Measurements from ENCODE around the gene TMEM222.
A peak's percentile ranks its signal among the peaks of the same experiment; 100 is the strongest.
"Not testable (repeated sequence)": the region's sequence is repeated elsewhere in the genome, so short reads cannot be mapped to it uniquely, and the experiment has no call there.

Gene TMEM222

GRCh38 chr1:27380766-27381733 lies 59.1 kb downstream of the TMEM222 start:
- DNase-seq (ENCODE audit: low spot score), result no peak

- DNase-seq (ENCODE audit: low spot score), result no peak
These were observed 60.2 kb downstream of the TMEM222 start for GRCh38 chr1:27381969-27382762.

- peak; percentile 31 for DNase-seq (ENCODE audit: low spot score)
These were observed 61.2 kb downstream of the TMEM222 start, which contains the start of gene CD164L2 for GRCh38 chr1:27383039-27383605. CD164L2 (minus strand) TSS chr1:27383333; CDS start chr1:27383239, 94 bp downstream.

- no peak for DNase-seq (ENCODE audit: low spot score)
These were observed 61.7 kb downstream of the TMEM222 start for GRCh38 chr1:27383661-27384060.

GRCh38 chr1:27384797-27385196 lies 62.8 kb downstream of the TMEM222 start:
- DNase-seq (ENCODE audit: low spot score), result not testable (repeated sequence)
